GM19372 (cell line): ENCODE data around the gene DIO1.

Experiments
- ATAC-seq: cut with Tn5 transposase; IDR thresholded peaks from one replicate; pipeline ENCODE4 v1.9.1; 2021; ENCODE audit warnings: mild to moderate bottlenecking, low read depth, moderate library complexity; ENCODE audit not compliant: unreplicated experiment

DIO1 gene

DNA sequence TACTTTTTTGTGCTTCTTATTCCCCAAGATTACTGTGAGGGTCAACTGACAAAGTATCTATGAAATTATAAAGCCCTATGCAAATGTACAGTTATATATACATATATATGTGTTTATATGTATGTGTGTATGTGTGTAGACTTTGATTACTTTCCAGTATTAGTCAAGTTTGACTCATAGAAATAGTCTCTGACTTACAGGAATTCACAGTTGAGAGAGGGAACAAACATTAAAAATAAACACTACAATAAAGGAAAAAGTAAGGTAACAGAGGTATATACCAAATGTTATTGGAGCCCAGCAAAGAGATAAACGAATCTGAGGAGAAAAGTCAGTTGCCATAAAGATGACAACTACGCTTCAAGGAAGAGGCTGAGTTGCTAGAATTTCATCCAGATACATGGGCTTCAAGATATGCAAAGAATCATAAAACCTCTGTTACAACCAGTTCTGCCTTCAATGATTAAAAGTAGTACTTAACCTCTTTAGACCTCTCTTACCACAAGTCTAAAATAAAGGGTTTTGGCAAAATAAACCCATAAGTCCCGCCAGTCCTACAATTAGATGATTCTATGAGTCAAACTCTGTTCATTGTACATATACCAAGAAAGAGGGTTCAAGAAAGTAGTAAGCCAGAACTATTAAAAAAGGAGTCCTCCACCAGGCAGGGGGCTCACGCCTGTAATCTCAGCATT, 44.3 kb downstream of the DIO1 start:
- no peak for ATAC-seq

DNA sequence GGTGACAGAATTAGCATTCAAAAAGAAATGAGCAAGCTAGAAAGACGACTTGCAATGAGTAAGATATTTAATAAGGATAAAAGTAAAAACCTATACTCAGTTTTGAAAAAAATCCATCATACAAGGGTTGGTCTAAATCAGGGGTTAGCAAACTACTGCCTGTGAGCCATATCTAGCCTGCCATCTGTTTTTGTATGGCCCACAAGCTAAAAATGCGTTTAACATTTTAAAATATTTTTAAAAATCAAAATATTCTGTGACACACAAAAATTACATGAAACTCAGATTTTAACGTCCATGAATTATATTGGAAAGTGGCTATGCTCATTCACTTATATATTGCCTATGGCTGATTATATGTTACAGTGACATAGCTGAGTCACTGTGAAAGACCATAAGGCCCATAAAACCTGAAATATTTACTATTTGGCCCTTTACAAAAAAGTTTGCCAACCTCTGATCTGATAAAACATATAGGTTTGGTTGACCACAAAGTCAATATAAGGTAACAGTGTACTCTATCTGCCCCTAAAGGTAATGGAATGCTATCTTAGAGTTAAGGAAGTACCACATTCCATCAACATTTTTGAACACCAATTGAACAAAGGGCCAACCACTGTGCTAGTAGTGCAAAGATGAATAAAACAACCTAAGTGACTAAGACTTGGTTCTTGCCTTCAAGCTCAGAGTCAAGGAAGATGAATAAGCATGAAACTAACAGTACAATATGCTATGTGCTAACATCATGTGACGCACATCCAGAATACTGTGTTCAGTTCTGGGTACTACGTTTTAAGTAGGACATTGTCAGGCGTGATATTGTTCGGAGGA, 48.4 kb downstream of the DIO1 start:
- ATAC-seq, result no peak

DNA sequence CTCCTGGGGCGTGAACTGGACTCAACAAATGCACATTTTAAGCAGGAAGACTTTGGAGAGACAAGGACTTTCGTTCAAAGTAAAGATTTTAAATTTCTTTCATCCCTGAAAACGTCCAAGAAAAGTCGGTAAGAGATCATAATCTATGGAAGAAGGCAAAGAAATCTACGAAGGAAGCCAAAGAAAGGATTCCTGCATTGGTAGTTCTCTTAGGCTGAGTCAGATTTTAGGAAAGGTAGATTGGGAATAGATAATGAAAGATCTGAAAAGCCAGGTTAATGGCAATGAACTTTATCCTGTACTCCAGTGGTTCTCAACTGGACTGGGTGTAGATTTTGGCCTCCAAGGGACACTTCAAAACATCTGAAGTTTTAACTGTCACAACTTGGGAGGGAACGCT, 49.1 kb downstream of the DIO1 start:
- no peak for ATAC-seq

DNA sequence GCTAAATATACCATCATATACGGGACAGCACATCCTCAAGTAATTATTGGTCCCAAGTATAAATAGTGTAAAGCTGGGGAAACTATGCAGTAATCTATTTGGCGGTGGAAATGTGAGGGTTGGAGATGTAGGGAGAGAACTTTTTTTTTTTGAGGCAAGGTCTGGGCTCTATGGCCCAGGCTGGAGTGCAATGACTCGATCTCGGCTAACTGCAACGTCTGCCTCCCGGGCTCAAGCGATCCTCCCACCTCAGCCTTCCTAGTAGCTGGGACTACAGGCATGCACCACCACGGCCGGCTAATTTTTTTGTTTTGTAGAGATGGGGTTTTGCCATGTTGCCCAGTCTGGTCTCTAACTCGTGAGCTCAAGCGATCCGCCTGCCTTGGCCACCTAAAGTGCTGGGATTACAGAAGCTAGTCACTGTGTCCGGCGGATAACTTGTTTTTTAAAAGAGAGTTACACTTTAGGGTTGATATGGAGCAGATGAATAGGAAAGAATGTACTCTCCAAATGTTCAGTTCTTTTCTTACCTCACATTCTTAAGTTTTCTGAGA, 49.6 kb downstream of the DIO1 start:
- ATAC-seq, result no peak

DNA sequence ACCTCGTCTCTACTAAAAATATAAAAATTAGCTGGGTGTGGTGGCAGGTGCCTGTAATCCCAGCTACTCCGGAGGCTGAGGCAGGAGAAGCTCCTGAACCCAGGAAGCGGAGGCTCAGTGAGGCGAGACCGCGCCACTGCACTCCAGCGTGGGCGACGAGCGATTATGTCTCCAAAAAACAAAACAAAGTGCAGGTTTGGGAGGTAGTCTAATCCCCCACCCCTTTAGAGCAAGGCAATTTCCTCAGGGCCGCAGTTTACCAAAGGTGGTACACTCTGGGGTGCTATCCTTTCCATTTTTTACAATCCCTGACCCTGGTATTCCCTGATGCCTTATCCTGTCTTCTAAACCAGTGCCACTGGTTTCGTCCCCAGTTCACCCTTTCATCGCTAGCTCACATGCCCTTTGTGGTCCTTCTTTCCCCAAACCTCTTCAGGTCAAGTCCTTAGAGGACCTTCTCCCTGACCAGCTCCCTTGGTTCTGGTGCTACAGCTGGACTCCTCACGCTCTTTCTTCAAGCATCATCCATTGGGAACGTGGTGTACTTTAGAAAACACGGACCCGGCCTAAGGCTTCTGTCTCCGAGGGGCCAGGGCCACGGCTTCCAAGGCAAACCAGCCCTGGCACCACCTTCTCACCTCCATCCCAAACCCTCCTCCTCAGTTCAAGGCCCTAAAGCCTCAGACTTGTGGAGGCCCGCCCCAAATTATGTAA, 50.6 kb downstream of the DIO1 start:
- ATAC-seq, result no peak

DNA sequence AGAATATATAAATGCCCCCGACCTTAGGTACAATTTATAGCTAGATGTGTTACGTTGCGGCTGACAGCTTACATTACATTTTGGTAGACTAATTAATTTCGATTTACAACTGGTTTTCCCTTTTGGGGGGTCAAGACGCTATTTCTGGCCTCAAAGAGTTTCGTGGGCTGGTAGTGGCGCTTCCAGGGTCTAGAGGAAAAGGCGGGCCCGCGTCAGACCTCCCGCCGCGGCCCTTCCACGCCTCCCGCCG, 51.1 kb downstream of the DIO1 start:
- no peak for ATAC-seq

DNA sequence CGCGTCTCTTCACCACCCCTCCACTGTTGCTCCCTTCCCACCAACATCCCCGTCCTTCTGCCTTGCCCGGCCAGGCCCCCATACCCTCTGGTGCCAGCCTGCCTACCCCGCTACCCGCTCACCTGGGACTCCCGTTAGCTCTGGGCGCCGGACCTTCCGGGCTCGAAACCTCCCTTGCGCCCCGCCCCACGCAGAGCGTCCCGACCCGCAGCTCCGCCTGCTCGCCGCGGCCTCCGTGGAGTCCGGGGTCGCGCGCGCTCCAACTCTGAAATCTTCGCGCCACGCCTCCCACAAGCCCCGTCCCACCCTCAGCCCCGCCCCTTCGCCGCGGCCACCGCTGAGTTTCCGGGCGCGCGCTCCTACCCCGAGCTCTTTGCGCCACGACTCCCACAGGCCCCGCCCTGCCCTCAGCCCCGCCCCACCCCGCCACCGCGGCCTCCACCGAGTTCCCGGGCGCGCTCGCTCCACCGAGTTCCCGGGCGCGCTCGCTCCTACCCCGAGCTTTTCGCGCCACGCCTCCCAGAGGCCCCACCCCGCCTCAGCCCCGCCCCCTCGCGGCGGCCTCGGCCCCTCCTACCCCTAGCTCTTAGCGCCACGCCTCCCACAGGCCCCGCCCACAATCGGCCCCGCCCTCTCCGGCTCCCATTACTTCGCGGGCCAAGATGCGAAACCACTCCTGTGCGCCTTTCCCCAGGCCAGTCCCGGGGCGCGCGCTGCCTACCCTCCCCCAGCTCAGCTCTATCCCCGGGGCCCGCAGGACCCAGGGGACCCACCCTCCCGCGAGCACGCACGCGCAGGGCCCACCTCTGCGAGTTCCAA, 51.7 kb downstream of the DIO1 start, which contains the start of gene IFT25:
Gene IFT25 (minus strand): TSS at position 267 of the 819 bp plus-strand sequence. CDS start 5,617 bp downstream, outside the sequence.
- peak; percentile 61 for ATAC-seq

DNA sequence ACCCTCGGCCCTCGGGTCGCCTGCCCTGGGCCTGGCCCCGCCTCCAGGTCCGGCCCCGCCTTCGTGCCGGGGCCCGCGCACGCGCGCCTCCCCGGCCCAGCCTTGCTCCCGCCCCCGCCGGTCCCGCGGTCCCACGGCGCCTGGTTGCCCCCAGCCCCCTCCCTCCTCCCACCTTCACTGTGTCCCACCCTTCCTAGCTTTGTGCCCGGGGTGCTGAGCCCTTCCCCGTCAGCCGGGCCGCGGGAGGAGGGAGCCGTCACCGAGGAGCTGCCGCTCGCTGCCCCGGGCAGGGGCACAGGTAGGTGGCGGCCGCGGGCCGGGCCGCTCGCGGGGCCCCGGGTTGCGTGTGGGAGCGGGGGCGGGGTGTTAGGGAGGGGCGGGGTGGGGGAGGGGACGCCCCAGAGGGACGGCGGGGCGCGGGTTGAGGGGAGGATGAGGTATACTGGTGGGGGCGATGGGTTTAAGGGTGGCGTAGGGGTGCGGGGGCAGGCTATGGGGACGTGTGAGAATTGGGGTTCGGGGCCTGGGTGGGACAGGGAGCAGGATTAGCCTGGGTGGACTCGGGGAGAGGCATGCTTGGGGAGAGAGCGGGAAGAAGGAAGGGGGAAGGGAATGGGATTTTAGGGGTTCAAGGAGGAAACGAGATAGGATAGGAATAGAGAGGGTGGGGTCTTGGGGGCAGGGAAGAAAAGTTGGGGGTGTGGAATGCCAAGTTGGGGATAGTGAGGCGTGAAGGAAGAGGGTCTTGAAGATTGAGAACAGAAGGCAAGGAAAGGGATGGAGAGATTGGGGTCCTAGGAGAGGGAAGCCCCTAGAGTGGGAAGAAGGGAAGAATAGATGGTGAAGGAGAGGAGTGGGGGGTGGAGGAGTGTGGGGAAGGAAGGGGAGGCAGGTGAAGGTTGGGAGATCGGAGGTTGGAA, 52.5 kb downstream of the DIO1 start, which contains the start of gene LRRC42:
Gene LRRC42 (plus strand): TSS at position 99 of the 920 bp plus-strand sequence. CDS start 5,650 bp downstream, outside the sequence.
- peak; percentile 51 for ATAC-seq

DNA sequence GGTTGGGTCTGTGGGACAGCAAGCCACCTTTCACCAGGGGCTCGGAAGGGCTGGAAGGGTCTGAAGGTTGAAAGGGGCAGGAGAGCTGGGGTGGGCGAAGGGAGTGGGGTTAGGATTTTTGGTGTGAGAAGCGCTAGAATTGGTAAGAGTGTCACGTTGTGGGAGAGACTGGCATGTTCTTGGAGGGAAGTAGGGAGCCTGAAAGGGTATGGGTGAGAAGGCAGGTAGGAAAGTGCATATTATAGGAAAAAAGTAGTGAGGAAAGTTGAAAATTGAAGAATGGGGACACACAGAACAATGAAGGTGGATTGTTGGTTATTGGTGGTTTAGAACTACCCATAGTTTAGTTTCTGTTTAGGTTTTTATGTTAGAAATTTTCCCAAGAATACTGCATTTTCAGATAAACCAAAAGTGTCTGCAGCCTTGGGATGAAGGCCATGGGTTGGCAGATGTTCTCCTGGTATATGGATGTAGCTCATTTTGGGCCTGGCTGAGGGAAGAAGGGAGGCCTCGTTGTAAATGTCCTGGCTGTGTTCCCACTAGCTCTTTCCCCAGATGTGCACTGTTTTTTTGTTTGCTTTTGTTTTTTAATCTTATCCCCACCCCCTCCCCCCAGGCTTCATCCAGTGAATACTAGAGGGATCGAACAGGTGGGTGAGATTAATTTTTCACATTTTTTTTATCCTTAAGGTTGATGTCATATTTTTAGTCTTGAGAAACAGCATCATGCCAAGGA, 53.4 kb downstream of the DIO1 start:
- ATAC-seq, result no peak

DNA sequence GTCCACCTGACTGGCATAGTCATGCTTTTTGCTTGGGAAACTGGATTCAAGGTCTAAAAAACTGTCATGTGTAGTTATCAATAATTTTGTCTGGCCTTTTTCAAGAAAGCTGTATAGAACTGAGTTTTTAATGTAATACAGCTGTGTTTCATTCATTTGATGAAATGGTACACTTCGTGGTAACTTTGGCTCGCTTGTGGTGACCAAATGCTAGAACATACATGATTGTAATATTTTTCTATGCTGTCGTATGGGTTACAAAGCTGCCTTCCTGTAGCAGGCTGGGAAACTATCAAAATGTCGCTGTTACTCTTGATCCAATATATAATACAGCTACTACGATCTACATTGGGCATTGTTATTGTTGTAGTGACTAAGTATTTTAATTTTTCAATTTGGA, 54.3 kb downstream of the DIO1 start:
- no peak for ATAC-seq

DNA sequence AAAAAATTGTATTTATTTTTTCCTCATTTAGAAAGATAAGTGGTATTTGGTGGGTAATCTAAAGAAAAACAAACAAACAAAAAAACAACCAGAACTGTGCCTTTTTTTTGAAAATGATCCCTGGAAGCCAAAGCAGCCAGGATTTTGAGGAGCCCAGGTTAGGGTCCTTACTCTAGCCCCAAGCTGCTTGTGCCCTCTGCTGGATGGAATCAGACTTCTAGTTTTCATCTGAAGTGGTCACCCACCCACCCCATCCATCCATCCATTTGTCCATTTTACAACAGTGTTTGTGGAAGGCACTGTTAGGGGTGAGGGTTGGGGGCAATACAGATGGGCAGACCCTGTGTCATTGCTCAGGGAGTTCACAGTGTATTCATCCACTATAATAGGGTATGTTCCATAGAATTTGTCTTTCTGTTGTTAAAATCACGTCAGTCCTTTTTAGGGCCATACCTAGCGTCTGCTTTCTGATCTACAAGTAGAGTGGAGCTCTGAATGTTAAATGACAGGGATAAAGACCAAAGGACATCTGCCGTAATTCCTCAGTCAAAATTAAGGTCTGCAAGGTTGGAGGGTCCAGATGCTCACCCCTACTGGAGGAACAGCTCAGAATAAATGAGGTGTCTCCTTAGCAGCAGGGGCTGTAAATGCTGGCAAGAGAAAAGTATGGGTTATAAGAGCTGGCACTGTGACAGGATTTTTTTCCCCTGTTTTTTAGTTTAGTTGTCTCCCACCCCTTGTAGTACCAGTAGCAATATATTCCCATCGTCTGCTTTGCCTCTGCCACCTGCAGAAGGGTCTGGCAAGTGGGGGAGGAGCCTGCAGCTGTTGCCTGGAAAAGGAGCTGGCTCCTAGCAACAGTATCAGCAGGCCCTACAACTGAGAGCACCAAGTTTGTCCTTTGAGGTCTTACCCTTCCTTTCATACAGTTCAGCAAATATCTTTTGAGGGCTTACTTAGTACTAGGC, 55.3 kb downstream of the DIO1 start:
- no peak for ATAC-seq

DNA sequence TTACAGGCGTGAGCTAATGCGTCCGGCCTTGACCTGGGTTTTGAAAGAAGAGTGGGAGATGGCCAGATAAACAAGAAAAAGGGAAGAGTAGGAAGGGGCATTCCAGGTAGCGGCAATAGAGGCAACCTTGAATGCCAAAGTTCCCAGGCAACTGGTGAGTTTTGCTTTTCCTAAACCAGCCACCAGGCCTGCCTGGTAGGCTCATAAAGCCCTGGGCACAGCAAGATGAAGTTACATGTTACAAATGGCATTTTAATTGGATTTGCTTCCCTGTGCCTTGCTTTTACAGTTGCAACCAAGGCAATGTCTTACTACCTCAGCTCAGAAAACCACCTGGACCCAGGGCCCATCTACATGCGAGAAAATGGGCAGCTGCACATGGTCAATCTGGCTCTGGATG, 57.7 kb downstream of the DIO1 start:
- no peak for ATAC-seq

DNA sequence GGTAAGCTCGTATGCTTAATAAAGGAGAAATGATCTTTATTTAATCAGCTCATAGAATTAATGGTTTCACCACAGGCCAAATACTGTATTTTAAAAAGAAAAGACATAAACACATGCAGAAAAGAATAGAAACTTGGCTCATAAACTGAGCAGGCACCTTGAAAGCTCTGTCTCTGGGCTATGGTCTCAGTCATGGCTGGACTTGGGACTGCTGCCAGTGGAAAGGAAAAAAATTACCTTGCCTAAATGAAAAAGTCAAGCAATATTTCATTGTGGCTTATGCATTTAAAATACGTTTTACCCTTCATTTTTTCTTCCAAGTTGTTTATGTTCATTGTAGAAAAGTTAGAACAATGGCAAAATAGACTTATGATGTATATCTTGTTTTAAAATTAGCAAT, 60.1 kb downstream of the DIO1 start:
- ATAC-seq, result no peak

DNA sequence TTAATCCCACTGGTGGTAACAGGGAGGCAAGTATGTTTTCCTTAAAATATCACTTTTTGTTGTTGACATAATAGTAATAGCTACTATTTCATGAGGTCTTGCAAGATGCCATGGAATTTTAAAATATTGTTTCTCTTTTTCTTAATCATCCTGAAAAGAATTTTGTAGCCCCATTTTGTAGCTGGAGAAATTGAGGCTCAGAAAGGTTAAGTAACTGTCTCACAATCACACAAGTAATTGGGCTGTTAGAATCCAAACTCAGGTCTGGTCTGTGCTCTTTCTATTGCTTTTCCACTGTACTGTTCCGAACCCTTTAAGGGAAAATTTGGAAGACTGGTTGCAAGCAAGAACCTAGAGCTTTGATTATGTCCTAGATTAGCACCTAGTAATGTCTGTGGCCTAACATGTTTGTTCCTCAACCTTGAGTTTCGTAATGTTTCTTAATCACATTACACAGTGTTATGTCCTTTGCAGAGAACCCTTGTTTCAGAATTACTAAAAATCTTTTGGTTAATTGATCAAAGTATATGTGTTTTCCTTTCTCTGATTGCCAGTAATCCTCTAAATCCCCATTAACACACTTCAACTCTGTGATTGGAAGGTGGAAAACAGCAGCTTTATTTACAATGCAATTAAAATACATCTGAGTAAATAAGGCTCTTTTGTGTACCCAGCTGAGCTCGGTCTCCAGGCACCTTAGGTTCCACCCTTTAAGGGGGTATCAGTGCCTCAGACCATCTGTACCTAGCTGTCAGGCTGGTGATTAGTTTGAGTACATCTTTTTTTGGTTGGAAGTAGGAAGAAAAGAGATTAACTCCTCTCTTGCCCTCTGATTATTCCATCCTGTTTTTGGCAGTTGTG, 62.6 kb downstream of the DIO1 start:
- ATAC-seq, result no peak

DNA sequence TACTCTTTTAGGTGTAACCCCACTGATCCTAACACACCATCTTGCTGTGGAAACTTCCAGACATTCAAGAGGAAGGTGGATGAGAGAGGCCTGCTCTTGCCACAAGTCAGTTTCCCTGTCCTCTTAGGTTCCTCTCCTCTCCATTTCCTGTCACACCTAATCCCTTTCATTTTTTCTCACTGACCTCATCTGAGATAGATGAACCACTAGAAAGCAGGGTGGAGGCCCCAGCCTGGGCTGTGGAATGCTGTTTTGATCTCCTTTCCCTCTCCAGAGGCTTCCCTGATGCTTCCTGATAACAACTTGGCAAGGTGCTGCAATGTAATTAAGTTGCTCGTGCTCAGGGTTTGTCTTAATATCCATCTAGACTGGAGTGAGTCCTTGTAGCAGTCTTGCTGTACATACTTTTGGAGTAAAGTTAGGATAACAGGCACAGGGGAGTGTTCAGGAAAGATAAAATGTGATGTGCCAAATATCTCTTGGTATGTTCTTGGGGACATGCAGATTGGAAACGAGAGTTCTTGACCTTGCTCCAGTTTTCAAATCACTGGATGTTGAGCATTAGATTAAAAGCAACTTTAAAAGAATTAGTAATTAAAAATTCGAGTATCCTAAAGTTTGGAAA, 63.3 kb downstream of the DIO1 start:
- no peak for ATAC-seq

DNA sequence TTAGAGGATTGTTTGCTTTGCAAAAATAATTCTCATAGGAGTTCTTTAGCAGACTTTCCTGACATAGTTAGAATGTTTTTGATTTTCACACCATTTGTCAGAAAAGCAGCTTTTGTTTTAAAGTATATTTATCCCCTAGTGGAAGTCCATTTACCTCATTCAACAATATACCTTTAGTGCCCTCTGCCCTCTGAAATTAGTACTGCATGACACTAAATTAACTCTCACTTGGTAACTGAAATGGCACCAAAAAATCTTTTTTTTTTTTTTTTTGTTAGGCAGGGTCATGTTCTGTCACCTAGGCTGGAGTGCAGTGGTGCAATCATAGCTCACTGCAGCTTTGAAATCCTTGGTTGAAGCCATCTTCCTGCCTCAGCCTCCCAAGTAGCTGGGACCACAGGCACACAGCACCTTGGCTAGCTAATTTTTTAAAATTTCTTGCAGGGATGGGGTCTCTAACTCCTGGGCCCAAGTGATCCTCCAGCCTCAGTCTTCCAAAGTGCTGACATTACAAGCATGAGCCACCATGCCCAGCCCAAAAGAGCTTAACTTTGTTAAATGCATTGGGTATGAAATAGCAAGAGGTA, 65.8 kb downstream of the DIO1 start:
- ATAC-seq, result no peak
